ENCODE data around the gene ZBTB7C.

ZBTB7C gene

GRCh38 chr18:48417985-48418384, 8.8 kb upstream of the ZBTB7C start:
- no peak for DNase-seq

- DNase-seq = no peak
Observed at GRCh38 chr18:48413342-48413741, 4.2 kb upstream of the ZBTB7C start.

GRCh38 chr18:48412339-48412929, 3.3 kb upstream of the ZBTB7C start:
- peak; percentile 39 for DNase-seq

- peak; percentile 26 for DNase-seq
Observed at GRCh38 chr18:48410095-48410920, 1.1 kb upstream of the ZBTB7C start.

- DNase-seq = no peak
Observed at GRCh38 chr18:48409591-48410094, 460 bp upstream of the ZBTB7C start.

GRCh38 chr18:48408111-48408726, 964 bp downstream of the ZBTB7C start:
- no peak for DNase-seq

- no peak for DNase-seq
Observed at GRCh38 chr18:48407358-48407757, 1.8 kb downstream of the ZBTB7C start.

GRCh38 chr18:48405978-48406377, 3.2 kb downstream of the ZBTB7C start:
- no peak for DNase-seq

GRCh38 chr18:48404716-48405507, 4.3 kb downstream of the ZBTB7C start:
- no peak for DNase-seq

GRCh38 chr18:48402953-48403352, 6.2 kb downstream of the ZBTB7C start:
- DNase-seq = no peak

- DNase-seq = no peak
Observed at GRCh38 chr18:48399303-48400075, 9.7 kb downstream of the ZBTB7C start.

GRCh38 chr18:48398074-48398473, 11.1 kb downstream of the ZBTB7C start:
- DNase-seq = no peak

GRCh38 chr18:48397021-48397420, 12.2 kb downstream of the ZBTB7C start:
- DNase-seq = no peak

GRCh38 chr18:48396561-48396960, 12.6 kb downstream of the ZBTB7C start:
- no peak for DNase-seq

- no peak for DNase-seq
Observed at GRCh38 chr18:48395646-48396045, 13.5 kb downstream of the ZBTB7C start.

GRCh38 chr18:48394176-48394575, 15.0 kb downstream of the ZBTB7C start:
- DNase-seq = no peak

- no peak for DNase-seq
Observed at GRCh38 chr18:48393776-48394175, 15.4 kb downstream of the ZBTB7C start.

GRCh38 chr18:48393170-48393569, 16.0 kb downstream of the ZBTB7C start:
- no peak for DNase-seq

- no peak for DNase-seq
Observed at GRCh38 chr18:48392268-48392667, 16.9 kb downstream of the ZBTB7C start.

- DNase-seq = peak; percentile 34
Observed at GRCh38 chr18:48391868-48392267, 17.3 kb downstream of the ZBTB7C start.

GRCh38 chr18:48390641-48391040, 18.5 kb downstream of the ZBTB7C start:
- DNase-seq = no peak

GRCh38 chr18:48388478-48388877, 20.7 kb downstream of the ZBTB7C start:
- DNase-seq = no peak

Measured in NCI-H1694 treated with DMSO at 0.1 percent for 48 hours (cell line).